ENCODE results near the gene PAK1. TPM values are rescaled to one million over a fixed set of nuclear protein-coding genes. Genes with fewer than 3 reads are reported as not detected.

PAK1 gene
- total RNA-seq, 1 donor from 2014 or later = 127 TPM

DNA sequence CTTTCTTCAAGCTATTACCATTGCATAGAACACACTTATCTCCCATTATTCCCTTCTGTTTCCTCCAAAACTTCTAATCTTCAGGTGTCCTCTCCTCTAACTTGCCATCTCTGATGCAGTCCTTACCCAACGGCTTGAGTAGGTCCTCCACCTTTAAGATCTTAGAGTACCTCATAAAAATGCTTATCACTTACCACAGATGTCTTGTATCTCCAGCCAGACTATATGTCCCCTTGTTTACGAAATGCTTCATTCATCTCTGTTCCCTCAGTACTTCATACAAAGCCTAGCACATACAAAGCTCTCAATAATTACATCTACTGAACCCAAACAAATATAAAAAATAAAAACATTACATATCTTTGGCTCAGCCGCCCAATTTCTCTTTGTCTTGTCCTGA, 49.2 kb downstream of the PAK1 start:
- H3K36me3 Mint-ChIP-seq (ENCODE audit: insufficient read depth) = no peaks in the 10 kb centered on the region
- H3K4me3 Mint-ChIP-seq (ENCODE audit: low read depth) = no peak overlapping the region
- no peak for DNase-seq (ENCODE audit: low spot score, unreplicated experiment)
- H3K4me1 Mint-ChIP-seq (ENCODE audit: low read depth) = peaks cover 46% of the 10 kb centered on the region
- no peak overlapping the region for H3K27ac Mint-ChIP-seq
- no peaks in the 10 kb centered on the region for H3K27me3 Mint-ChIP-seq
- no peaks in the 10 kb centered on the region for H3K9me3 Mint-ChIP-seq (ENCODE audit: low read depth)
- TF ChIP-seq, protein P1, sequence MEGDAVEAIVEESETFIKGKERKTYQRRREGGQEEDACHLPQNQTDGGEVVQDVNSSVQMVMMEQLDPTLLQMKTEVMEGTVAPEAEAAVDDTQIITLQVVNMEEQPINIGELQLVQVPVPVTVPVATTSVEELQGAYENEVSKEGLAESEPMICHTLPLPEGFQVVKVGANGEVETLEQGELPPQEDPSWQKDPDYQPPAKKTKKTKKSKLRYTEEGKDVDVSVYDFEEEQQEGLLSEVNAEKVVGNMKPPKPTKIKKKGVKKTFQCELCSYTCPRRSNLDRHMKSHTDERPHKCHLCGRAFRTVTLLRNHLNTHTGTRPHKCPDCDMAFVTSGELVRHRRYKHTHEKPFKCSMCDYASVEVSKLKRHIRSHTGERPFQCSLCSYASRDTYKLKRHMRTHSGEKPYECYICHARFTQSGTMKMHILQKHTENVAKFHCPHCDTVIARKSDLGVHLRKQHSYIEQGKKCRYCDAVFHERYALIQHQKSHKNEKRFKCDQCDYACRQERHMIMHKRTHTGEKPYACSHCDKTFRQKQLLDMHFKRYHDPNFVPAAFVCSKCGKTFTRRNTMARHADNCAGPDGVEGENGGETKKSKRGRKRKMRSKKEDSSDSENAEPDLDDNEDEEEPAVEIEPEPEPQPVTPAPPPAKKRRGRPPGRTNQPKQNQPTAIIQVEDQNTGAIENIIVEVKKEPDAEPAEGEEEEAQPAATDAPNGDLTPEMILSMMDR (IDR thresholded peaks at IDR 0.05; ENCODE audit: unreplicated experiment) = no peak

DNA sequence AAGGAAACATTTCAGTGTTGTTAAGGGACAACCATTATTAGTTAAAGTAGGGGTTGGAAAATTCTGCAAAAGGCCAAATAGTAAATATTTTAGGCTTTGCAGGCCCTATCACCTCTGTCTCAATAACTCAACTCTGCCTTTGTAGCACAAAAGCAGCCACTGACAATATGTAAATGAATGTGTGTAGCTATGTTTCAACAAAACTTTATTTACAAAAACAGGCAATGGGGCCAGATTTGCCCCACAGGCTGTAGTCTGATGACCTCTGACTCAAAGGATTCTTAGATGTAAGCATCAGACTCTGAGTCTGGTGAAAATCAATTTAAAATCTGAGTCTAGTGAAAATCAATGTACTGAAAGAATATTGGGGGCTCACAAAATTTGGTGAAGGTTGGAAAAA, 50.3 kb downstream of the PAK1 start:
- no peak overlapping the region for H3K4me3 Mint-ChIP-seq (ENCODE audit: low read depth)
- no peaks in the 10 kb centered on the region for H3K27me3 Mint-ChIP-seq
- H3K9me3 Mint-ChIP-seq (ENCODE audit: low read depth) = no peaks in the 10 kb centered on the region
- H3K4me1 Mint-ChIP-seq (ENCODE audit: low read depth) = peaks cover 54% of the 10 kb centered on the region
- H3K27ac Mint-ChIP-seq = no peak overlapping the region
- TF ChIP-seq, protein P1 (IDR thresholded peaks at IDR 0.05; ENCODE audit: unreplicated experiment) = no peak
- DNase-seq (ENCODE audit: low spot score, unreplicated experiment) = no peak
- no peaks in the 10 kb centered on the region for H3K36me3 Mint-ChIP-seq (ENCODE audit: insufficient read depth)

DNA sequence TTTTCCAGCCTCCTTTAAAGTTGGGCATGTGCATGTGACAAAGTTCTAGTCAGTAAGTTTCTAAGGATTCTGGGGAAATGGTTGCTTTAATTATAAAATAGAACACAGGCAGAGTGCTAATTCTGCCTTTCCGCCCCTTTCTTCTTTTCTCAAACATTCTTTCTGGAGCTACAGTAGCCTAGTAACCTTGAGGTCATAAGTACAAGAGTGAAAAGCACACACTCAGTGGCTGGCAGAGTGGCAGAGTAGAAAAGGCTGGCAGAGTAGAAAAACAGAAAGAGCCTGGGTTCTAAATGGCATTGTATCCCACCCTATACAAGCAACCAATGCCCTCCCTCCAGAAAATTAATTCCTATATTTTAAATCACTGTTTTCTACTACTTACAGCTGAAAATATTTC, 51.2 kb downstream of the PAK1 start:
- Mint-ChIP-seq H3K27me3 (no peaks in the 10 kb centered on the region), H3K9me3 (ENCODE audit: low read depth) (no peaks in the 10 kb centered on the region), H3K4me3 (ENCODE audit: low read depth) (no peak overlapping the region), H3K36me3 (ENCODE audit: insufficient read depth) (no peaks in the 10 kb centered on the region), H3K4me1 (ENCODE audit: low read depth) (peaks cover 54% of the 10 kb centered on the region), H3K27ac (no peak overlapping the region)
- TF ChIP-seq, protein P1 (IDR thresholded peaks at IDR 0.05; ENCODE audit: unreplicated experiment) = no peak
- no peak for DNase-seq (ENCODE audit: low spot score, unreplicated experiment)

DNA sequence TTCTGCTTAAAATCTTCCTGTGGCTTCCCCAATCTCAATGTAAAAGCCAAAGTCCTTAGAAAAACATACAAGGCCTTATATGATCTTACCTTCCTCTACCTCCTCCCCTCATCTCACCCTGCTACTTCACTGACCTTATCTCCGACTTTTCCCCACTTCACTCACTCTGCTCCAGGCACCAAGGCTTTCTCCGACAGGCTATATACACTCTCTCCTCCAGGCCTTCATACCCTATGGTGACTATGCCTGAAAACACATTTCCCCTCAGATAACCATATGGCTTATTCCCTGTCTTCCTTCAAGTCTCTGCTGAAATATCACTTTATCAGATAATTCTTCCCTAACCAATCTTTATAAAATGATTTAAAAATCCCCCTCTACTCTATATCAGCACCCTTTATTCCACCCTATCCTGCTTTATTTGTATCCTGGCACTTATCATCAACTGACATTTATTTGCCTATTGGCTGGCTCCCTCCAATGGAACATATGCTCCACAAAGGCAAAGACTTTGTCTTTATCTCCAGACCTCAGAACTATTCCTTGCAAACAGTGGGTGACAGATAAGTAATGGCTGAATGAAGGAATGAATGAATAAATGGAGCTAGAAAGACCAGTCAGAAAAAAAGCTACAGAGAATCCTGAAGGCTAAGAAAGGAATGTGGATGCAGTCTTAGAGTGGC, 52.7 kb downstream of the PAK1 start:
- TF ChIP-seq, protein P1 (IDR thresholded peaks at IDR 0.05; ENCODE audit: unreplicated experiment) = no peak
- Mint-ChIP-seq H3K36me3 (ENCODE audit: insufficient read depth) (no peaks in the 10 kb centered on the region), H3K9me3 (ENCODE audit: low read depth) (no peaks in the 10 kb centered on the region)

DNA sequence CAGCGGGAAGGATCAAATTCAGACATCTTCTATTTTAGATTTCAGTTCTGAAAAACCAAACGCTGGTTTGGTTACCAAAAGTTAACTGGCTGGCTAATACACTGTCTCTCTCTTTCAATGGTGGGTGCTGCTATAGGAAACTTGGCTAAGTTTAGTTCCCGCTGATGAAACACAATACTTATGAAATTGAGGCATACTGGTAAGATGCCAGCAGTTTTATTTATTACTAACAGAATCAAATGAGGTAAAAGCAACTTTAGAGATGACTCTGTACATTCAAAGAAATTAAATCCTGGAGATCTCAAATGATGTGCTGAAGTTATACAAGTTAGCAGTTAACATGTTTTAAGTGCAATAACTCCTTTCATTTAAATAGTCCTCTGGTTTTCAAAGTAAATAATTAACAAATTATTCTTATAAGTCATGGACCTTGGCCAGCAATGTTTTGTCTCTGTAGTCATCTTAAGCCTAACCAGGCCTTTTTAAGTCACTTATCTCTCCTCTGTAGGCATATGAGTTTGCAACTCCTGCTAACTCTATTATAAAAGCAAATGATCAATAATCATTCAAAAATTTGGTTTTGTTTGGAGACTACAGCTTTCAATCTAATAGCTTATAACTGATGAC, 54.8 kb downstream of the PAK1 start:
- no peak overlapping the region for H3K27ac Mint-ChIP-seq
- no peaks in the 10 kb centered on the region for H3K36me3 Mint-ChIP-seq (ENCODE audit: insufficient read depth)
- no peaks in the 10 kb centered on the region for H3K9me3 Mint-ChIP-seq (ENCODE audit: low read depth)
- H3K27me3 Mint-ChIP-seq = no peaks in the 10 kb centered on the region
- DNase-seq (ENCODE audit: low spot score, unreplicated experiment) = no peak
- TF ChIP-seq, protein P1 (IDR thresholded peaks at IDR 0.05; ENCODE audit: unreplicated experiment) = no peak
- peaks cover 42% of the 10 kb centered on the region for H3K4me1 Mint-ChIP-seq (ENCODE audit: low read depth)
- H3K4me3 Mint-ChIP-seq (ENCODE audit: low read depth) = no peak overlapping the region

More for the DNA sequence above, 52.7 kb downstream of the PAK1 start:
- no peaks in the 10 kb centered on the region for H3K27me3 Mint-ChIP-seq
- H3K4me1 Mint-ChIP-seq (ENCODE audit: low read depth) = peaks cover 49% of the 10 kb centered on the region
- no peak for DNase-seq (ENCODE audit: low spot score, unreplicated experiment)
- H3K27ac Mint-ChIP-seq = no peak overlapping the region
- H3K4me3 Mint-ChIP-seq (ENCODE audit: low read depth) = no peak overlapping the region
